Measurements from ENCODE around the gene GRID1.
"Not testable (repeated sequence)": the region's sequence is repeated elsewhere in the genome, so short reads cannot be mapped to it uniquely, and the experiment has no call there.

Gene GRID1

GRCh38 chr10:86178401-86179152 is 188.0 kb downstream of the GRID1 start:
- peak; percentile 14 for DNase-seq (ENCODE audit: insufficient read length, low spot score)
- FAIRE-seq = no peak

GRCh38 chr10:86177537-86178155 is 188.9 kb downstream of the GRID1 start:
- FAIRE-seq (no peak), DNase-seq (ENCODE audit: insufficient read length, low spot score) (no peak)

- no peak for DNase-seq (ENCODE audit: insufficient read length, low spot score)
- FAIRE-seq = no peak
These were observed 189.6 kb downstream of the GRID1 start for GRCh38 chr10:86176850-86177536.

GRCh38 chr10:86175476-86175875 is 191.1 kb downstream of the GRID1 start:
- not testable (repeated sequence) for FAIRE-seq; DNase-seq (ENCODE audit: insufficient read length, low spot score)

- FAIRE-seq (no peak), DNase-seq (ENCODE audit: insufficient read length, low spot score) (no peak)
These were observed 194.3 kb downstream of the GRID1 start for GRCh38 chr10:86172301-86172700.

GRCh38 chr10:86170255-86171108 is 196.1 kb downstream of the GRID1 start:
- no peak for FAIRE-seq
- DNase-seq (ENCODE audit: insufficient read length, low spot score) = no peak

- DNase-seq (ENCODE audit: insufficient read length, low spot score) (no peak), FAIRE-seq (no peak)
These were observed 196.9 kb downstream of the GRID1 start for GRCh38 chr10:86169506-86170254.

- DNase-seq (ENCODE audit: insufficient read length, low spot score) (no peak), FAIRE-seq (no peak)
These were observed 197.5 kb downstream of the GRID1 start for GRCh38 chr10:86169066-86169465.

GRCh38 chr10:86168256-86168655 is 198.3 kb downstream of the GRID1 start:
- no peak for DNase-seq (ENCODE audit: insufficient read length, low spot score)
- FAIRE-seq = no peak

- FAIRE-seq = no peak
- DNase-seq (ENCODE audit: insufficient read length, low spot score) = no peak
These were observed 198.8 kb downstream of the GRID1 start for GRCh38 chr10:86167762-86168128.

GRCh38 chr10:86167121-86167761 is 199.4 kb downstream of the GRID1 start:
- DNase-seq (ENCODE audit: insufficient read length, low spot score) (no peak), FAIRE-seq (no peak)

- FAIRE-seq (no peak), DNase-seq (ENCODE audit: insufficient read length, low spot score) (no peak)
These were observed 200.9 kb downstream of the GRID1 start for GRCh38 chr10:86165666-86166065.

- FAIRE-seq = no peak
- DNase-seq (ENCODE audit: insufficient read length, low spot score) = no peak
These were observed 201.5 kb downstream of the GRID1 start for GRCh38 chr10:86164960-86165630.

GRCh38 chr10:86164174-86164774 is 202.3 kb downstream of the GRID1 start:
- FAIRE-seq = no peak
- no peak for DNase-seq (ENCODE audit: insufficient read length, low spot score)

GRCh38 chr10:86163522-86164173 is 202.9 kb downstream of the GRID1 start:
- FAIRE-seq = no peak
- no peak for DNase-seq (ENCODE audit: insufficient read length, low spot score)

- FAIRE-seq = no peak
These were observed 203.7 kb downstream of the GRID1 start for GRCh38 chr10:86162696-86163400.

GRCh38 chr10:86162036-86162435 is 204.6 kb downstream of the GRID1 start:
- FAIRE-seq = no peak
- DNase-seq (ENCODE audit: insufficient read length, low spot score) = no peak

More at GRCh38 chr10:86162696-86163400, 203.7 kb downstream of the GRID1 start:
- DNase-seq (ENCODE audit: insufficient read length, low spot score) = no peak

Measured in HTR-8/SVneo (cell line).